HG03139 (cell line): ENCODE data around the gene DDR2.

Experiments
- ATAC-seq: cut with Tn5 transposase; IDR thresholded peaks from one replicate; pipeline ENCODE4 v1.9.1; 2021; ENCODE audit not compliant: unreplicated experiment

The DDR2 gene

DNA sequence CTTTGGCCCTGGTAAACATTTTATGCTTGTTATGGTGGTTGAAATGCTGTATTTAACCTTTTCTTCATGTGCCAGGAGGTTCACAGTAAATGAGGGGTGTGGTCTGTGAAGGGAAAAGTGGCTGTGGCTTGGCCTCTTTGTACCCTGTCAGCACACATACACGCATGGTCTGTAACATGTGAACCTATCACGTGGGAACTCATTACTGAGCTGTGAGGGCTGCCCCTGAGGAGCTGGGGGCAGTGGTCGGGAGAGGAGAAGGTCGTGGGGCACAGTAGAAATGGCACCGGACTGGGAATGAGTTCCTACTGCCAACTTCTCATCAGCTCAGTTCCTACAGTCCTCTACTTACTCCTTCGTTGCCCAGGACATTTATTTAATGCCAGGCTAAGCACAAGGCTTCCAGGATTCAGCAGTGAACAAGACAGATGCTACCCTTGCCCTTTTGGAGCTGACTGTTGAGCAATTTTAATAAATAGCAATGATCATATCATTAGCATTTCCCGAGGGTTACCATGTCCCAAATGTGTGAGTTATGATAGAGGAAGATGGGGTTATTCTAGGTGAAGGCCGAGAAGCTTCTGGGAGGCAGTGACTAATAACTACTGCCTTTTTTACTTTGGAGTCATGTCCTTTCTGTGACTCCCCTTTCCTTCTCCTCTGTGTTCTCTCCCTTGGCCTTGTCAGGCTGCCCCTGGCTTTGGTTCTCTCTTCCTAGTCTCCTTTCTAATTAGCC lies 38.8 kb downstream of the DDR2 start:
- ATAC-seq, result no peak

DNA sequence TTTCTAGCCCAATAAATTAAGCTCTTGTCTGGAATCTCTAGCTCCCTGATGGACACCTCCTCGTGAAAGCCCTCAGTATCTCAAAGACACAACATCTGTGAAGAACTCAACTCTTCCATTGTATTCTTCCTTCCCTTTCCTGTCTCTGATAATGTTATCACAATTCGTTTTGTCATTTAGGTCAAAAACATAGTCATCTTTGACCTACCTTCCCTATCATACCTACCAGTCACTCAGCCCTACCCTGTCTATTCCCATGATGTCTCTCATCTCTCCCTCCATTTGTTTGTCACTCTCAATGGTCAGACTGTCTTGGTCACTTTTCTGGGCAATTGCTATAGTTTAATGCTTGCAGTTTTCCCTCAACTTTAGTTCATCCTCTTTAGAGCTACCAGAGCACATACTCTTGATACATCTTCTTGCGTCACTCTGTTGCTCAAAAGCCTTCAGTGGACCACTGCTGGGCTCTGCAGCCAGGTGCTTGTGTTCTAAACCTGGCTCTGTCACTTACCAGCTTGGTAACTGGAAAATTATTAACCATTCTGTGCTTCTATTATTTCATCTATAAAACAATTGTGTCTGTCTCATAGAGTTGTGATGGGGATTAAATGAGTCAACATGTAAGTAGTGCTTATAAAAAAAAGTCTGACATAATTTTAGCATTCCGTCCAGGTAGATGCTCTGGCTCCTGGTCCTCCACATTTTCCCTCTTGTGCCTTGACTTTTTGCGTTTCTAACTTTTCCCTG lies 39.6 kb downstream of the DDR2 start:
- no peak for ATAC-seq

DNA sequence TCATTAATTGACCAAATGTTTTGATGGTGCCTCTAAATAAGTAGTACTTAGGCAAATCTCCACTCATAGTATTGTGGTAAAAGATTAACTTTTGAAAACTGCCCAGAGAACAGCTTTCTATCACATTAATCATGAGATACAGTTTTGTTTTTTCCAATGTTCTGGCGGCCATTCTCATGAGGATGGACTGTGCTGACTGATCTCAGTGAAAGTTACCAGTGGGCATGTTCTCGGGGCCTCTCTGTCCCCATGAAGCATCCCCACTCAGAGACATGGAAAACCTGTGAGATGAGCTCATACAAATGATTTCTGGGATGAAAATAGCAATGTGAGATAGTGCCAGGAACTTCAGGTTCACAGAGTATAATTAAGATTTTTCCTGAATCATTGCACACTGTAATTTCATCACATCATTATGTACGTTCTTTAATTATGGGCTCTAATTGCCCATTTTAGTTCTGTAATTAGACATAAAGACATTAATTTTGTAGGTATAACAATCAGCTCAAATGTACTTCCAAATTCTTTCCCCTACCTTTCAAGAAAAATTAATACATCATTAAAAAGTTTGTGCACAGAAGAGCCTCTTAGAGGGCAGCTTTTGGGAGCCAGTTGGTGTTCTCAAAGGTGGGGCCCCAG lies 40.5 kb downstream of the DDR2 start:
- ATAC-seq, result no peak

DNA sequence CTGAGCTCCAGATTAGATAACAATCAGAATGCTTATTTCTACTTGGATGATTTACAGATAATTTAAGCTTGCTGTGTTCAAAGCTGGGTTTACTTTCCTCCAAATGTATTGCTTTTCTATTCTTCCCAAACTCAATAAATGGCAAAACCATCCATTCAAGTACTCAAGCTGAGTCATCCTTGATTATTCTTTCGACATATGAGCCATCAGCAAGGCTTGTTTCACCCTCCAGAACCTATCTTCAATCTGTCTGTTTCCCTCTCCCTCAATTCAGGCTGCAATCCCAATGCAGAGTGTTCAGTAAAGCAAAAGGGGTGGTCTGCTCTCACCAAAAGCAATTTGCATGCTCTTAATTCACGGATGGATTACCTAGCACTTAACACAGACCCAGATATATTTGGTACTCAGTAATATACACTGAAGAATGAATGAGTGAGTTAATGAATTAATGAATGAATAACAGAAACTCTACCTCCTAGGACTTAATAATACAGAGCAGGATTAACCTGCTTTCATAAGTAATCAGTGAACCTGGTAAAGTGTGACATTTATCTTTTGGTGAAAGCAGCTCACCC lies 41.9 kb downstream of the DDR2 start:
- no peak for ATAC-seq

DNA sequence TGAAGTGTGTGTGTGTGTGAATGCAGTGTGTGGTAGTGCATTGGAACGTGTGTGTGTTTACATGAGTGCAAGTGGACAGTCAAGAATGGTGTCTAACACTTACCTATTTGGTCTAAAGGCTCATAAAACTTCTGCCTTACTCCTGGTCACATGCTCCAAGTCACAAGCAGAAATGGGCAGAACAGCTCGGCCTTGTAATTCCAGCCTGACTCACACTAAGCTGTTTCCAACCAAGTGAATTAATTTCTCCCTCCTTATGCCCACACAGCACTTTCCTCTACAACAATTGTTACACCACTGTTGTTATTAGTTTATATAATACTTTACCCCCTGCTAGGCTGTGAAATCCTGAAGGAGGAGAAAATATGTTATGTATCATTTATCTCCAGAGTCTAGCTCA lies 43.8 kb downstream of the DDR2 start:
- ATAC-seq, result no peak

DNA sequence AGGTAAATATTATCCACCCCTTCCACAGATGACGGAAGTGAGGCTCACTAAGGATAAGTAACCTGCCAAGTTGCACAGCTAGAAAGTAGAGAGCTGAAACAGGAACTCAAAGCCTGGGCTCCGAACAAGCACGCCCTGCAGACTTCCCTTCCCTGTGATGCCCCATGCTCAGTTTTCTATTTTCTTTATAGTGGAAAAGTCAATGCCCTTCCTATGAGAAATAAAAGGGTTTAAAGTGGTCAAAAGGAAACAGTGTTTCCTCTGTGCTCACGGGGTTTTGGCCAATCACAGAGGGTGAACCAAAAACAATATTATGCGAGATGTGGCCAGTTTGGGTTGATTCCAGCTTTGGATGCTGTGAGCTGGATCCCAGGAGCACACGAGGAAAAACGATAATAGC lies 44.5 kb downstream of the DDR2 start:
- no peak for ATAC-seq

DNA sequence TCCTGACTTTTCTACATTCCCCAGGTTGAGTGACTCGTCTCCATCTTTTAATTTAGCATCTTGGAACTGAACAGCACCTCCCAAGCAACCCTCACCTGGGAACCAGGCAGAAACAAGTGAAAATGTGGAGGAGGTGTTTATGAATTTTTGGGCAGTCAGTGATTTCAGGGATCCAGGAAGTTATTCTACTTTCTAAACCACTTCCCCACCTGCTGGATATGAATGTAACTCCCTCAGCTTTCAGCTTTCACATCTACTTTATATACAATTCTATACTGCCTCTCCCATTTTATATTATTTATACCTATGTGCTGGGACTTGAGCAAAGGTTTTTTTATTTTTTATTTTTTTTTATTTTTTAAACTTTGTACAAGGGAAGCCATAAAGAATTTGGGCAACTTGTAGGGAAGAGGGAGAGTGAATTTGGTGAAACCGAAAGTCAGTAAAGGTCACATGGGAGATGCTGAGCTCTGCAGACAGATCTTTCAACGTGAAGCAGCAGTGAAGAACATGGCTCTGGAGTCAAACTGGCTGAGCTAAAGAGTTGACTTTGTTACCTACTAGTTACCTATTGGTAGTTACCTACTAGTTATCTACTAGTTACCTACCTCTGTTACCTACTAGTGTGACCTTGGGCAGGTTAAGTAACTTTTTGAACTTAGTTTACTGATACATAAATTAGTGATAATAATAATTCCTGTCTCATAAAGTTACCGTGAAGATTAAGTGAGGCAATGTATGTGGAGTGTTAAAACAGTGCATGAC lies 45.5 kb downstream of the DDR2 start:
- no peak for ATAC-seq

DNA sequence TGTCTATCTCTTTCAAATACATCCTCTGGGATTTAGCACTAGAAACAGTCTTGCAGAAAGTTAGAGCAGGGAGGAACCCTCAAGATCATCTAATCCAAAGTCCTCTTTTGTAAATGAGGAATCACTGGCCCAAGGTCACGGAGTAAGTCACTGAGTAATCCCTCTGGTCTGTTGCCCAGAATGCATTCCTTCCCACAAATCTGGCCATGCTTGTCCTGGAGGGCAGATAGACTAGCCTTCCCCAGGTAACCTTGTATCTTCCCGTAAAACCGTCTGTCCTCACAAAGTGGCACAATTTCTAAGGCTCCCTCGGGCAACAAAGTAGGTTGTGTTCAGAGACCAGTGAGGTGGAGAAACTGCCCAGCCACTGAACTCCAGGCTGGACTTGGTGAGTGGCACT lies 46.2 kb downstream of the DDR2 start:
- ATAC-seq, result no peak

DNA sequence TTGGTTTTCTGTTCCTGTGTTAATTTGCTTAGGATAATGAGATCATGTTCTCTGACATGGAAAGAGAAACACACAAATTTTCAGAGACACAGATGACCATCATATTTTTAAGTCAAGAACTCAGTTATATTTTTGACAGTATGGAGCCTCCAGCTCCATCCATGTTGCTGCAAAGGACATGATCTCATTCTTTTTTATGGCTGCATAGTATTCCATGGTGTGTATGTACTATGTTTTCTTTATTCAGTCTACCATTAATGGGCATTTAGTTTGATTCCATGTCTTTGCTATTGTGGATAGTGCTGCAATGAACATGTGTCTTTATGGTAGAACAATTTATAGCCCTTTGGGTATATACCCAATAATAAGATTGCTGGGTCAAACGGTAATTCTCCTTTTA lies 47.0 kb downstream of the DDR2 start:
- no peak for ATAC-seq

DNA sequence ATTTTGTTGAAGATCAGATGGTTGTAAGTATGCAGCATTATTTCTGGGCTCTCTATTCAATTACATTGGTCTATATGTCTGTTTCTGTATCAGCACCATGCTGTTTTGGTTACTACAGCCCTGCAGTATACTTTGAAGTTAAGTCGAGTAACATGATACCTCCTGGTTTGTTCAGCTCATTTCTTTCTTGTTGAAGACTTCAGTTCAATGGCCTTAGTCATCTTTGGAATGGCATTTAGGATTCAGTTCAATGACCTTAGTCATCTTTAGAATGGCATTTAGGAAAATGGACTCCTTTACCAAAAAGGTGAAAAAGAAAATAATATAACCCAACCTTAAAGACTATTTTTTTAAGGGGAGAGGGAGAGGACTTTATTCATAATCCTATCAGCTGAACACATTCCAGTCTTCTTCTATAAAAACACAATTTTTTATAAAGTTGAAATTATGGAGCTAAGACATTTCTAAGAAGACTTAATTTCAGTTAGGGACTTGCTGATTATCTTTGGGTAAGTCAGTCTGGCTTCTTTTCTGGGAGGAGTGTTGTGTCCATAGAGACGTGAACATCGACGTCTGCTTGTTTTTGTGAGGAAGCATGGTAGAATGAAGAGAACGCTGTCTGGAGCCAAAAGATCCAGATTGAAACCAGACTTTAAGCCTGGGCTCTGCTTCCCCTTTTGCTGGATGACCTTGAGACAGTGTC lies 48.3 kb downstream of the DDR2 start:
- ATAC-seq, result no peak

DNA sequence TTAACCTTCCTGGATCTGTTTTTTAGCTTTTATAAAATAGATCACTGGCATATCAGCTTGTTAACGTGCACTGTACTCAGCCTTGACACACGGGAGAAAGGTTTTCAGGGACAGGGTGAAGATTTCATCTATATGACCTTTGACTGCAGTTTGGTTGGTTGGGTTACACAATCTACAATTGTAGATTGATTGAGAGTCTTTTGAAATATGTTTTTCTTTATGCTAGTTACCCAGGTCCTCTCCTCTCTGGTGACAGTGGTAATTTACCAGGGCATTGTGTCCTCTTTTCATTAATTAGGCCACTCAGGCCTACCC lies 48.8 kb downstream of the DDR2 start:
- no peak for ATAC-seq

DNA sequence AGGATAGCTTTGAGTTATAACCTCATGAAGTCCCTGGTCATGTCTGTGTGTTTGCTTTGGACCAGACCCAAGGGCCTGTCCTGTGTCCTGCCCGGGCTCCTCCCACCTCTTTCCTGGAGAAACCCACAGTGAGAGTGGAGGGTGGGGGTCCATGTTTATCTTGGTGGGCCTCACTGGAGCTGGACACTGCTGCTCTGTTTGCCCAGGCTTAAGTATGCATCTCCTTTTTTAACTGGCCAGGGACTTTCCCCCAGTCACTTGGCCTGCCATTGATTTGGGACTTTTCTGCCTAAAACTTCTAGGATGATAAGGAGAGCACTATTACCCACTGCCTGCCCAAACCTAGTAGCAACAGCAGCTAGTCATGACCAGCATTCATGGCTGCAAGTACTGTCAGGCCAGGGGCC lies 49.8 kb downstream of the DDR2 start:
- no peak for ATAC-seq

DNA sequence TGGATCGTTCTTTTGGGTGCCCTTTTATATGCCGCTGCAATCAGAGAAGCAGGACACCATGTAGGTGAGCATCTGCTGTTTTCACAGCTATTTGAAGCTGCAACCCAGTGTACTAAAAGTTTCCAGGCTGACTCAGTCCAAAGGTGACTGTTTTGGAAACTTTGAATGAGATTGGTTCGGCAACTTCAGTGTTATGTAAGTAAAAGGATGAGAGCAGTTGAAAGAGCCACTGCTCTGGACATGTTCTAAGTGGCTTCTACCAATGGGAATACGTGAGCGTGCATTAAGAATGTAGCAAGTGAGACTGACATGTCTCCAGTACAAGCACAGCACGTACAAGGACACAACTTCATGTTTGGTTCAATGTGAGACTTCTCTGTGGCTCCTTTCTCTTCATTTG lies 55.6 kb downstream of the DDR2 start:
- ATAC-seq, result no peak

DNA sequence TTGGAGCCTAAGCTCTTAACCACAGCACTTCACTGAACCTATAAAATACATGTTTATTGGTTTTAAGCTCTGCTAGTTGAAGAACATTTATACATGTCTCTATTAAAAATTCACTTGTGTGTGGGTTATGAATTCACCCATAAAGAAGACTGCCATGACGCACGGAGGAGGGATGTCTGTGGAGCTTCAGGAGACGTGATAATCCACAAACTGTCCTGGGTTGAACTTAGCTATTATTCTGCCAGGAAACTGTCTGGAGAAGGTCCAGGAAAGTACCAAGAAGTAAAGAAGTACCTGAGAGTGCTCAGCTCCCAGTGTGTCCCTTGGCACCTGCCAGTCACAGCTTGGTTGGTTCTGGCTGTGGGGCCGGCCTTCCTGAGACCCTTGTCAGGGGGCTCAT lies 56.3 kb downstream of the DDR2 start:
- no peak for ATAC-seq

DNA sequence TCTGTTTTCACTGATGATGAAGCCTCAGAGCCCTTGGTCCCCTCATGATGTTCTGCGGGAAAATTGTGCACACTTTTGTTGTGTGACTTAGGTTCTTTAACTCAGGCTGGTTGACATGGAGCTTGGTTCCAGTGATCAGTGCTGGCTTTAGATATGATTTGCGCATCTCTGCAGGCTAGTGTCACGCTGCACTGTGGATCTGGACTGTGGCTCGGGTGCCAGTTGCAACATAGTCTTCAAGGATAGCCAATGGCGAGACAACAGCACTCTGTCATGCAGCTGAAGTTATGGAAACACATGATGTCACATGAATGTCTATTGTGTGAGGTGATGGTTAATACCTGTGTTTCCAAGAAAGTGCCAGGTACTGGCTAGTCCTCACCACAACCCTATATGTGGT lies 56.7 kb downstream of the DDR2 start:
- no peak for ATAC-seq

DNA sequence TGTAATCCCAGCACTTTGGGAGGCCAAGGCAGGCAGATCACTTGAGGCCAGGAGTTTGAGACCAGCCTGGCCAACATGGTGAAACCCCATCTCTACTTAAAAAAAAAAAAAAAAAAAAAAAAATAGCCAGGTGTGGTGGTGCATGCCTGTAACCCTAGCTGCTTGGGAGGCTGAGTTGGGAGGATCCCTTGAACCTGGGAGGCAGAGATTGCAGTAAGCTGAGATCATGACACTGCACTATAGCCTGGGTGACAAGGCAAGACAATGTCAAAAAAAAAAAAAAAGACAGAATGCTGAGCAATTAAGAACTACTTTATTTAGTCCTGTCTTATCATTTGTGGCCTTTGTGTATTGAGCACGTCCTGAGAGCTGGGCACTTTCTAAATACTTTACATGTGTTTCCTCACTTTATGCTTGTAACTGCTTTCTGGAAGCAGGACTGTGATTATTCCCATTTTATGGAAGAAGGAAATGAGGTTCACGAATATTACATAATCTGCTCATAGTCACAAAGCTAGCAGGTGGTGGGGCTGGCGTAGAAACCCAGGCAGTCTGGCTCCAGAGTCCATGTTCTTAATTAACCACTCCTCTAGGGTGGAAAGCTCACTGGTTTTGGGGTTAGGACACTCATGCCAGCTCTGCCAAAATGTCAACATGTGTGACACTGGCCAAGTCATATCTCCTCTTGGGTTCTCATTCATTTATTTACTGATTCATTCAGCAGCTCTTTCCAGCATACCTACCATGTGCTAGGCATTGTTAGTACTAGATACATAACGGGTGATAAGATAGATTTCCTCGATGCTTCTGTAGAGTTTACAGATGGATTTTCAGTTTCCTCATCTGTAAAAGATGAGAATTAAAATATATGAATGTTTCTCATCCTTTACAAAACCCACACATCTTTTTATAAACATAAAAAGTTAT lies 57.7 kb downstream of the DDR2 start:
- ATAC-seq, result no peak

DNA sequence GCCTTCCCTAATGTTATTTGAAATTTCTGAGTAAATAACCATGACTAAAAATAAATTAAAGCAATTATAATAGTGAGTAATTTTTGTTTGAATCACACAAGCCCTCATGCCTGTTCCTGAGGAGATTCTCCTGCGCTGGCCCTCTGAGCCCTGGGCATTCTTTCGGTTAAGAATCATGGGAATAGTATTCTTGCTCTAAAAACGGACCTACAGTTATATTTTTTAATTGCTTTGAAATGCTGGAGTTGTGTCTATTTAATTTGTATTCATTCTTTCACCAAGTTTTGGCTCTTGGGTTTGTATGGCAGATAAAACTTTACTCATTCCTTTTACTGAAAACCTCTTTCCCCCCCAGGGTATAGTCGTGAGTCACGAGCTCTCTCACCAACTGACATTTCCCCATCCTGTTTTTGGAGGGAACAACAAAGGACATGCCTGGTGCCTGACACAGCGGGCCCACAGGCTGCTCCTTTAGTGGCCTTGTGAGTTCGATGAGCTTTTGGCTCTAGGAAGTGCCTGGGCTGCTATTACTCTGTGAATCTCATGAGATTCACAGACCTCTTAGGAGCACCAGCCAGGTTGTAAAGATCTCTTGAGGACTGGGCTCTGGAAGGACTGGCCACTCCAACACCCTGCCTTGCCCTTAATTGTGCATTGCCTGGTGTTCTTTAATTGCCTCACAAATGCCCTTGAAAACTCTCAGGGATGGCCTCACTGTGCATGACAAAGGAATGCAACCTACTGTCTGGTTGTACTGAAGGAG lies 58.6 kb downstream of the DDR2 start:
- no peak for ATAC-seq

DNA sequence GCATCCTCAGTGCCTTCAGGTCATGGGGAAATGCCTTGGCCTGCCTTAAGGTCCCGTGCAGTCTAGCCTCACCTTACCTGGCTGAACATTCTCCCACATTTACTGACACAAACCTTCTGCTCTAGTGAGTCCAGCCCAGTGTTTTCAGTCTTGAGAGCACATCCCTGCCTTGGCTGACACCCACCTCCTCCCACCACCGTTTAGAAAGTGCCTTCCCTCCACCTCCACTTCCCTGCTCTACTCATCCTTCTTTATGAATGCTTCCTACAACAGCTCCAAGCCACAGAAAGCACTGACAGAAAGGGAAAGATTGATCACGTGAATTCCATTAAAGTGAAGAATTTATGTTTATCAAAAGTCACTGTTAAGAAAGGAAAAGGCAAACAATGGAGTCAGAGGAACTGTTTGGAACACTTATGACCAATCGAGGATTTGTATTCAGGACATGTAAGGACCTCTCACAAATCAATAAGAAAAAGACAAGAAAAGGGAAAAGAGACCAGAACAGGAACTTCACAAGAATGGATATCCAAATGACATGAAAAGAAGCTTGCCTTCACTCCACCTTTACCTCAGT lies 59.8 kb downstream of the DDR2 start:
- no peak for ATAC-seq

DNA sequence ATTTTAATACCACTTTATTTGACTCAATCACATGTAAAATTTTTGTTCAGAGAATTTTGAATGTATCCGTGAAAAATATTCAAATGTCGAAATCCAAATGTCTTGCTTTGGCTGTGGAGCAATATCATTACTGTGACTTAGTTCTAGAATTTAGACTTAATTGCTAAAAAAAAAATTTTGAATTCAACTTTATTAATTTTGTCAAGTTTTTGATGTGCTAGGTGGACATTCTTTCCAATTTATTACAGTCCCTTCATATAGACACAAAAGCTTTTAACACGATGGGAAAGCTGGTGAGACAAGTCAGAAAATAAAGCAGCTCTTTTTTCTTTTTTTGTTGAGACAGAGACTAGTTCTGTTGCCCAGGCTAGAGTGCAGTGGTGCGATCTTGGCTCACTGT lies 62.6 kb downstream of the DDR2 start:
- no peak for ATAC-seq
